Mesenchymal stem cell (in vitro differentiated cells and primary cell): Measurements from ENCODE around the gene STAM. TPM values are rescaled to one million over a fixed set of nuclear protein-coding genes. Genes with fewer than 3 reads are reported as not detected.

Experiments used
- DNase-seq: peaks from one replicate; pipeline ENCODE4 v3.0.0-alpha.2; 2013
- H2AFZ ChIP-seq: one replicate; pipeline ENCODE4 v1.6.1; 2013; ENCODE audit warnings: low read depth, mild to moderate bottlenecking, control low read depth, inconsistent platforms, low read length, moderate library complexity
- H2AK5ac ChIP-seq: 2 replicates; pipeline ENCODE4 v1.6.1; 2013; ENCODE audit warnings: low read length, moderate library complexity, mild to moderate bottlenecking, inconsistent platforms; ENCODE audit not compliant: severe bottlenecking
- H2BK120ac ChIP-seq: one replicate; pipeline ENCODE4 v1.6.1; 2013; ENCODE audit warnings: low read depth, mild to moderate bottlenecking, inconsistent platforms, low read length, moderate library complexity
- H2BK12ac ChIP-seq, 2 experiments: one replicate each; pipeline ENCODE4 v1.6.1; 2013; ENCODE audit warnings: inconsistent platforms in 2 of 2, low read length in 2 of 2, mild to moderate bottlenecking in 2 of 2, moderate library complexity in 2 of 2, control low read depth in 1 of 2
- H2BK15ac ChIP-seq: one replicate; pipeline ENCODE4 v1.6.1; 2013; ENCODE audit warnings: mild to moderate bottlenecking, low read depth, inconsistent platforms; ENCODE audit not compliant: poor library complexity, severe bottlenecking
- H2BK5ac ChIP-seq: 2 replicates; pipeline ENCODE4 v1.6.1; 2013; ENCODE audit warnings: low read depth, mild to moderate bottlenecking, low read length, control low read depth, inconsistent platforms; ENCODE audit not compliant: poor library complexity, severe bottlenecking
- H3K14ac ChIP-seq, 2 experiments: one replicate each; pipeline ENCODE4 v1.6.1; 2013; ENCODE audit warnings: inconsistent platforms in 2 of 2, low read length in 2 of 2, control low read depth in 1 of 2, mild to moderate bottlenecking in 1 of 2, moderate library complexity in 1 of 2
- H3K18ac ChIP-seq, 2 experiments: one replicate each; pipeline ENCODE4 v1.6.1; 2013; ENCODE audit warnings: inconsistent platforms in 2 of 2, low read length in 2 of 2, control low read depth in 1 of 2, low read depth in 1 of 2, mild to moderate bottlenecking in 1 of 2
- H3K23ac ChIP-seq, 2 experiments: one replicate each; pipeline ENCODE4 v1.6.1; 2013; ENCODE audit warnings: inconsistent platforms in 2 of 2, low read length in 2 of 2, mild to moderate bottlenecking in 2 of 2, moderate library complexity in 2 of 2, control low read depth in 1 of 2
- H3K27ac ChIP-seq: 2 replicates; pipeline ENCODE4 v1.5.1; 2013; ENCODE audit warnings: mild to moderate bottlenecking, moderate library complexity, low read length, control low read depth, inconsistent platforms; ENCODE audit not compliant: poor library complexity, severe bottlenecking
- H3K27me3 ChIP-seq, 2 experiments: 2 replicates each; pipeline versions ENCODE4 v1.6.1 to v1.7.0; 2013; ENCODE audit warnings: low read length in 2 of 2, mild to moderate bottlenecking in 2 of 2, moderate library complexity in 2 of 2, control low read depth in 1 of 2, inconsistent platforms in 1 of 2; ENCODE audit not compliant: control insufficient read depth in 1 of 2, insufficient read depth in 1 of 2
- H3K36me3 ChIP-seq, 2 experiments: 2 replicates each; pipeline versions ENCODE4 v1.6.1 to v1.7.0; 2013; ENCODE audit warnings: low read length in 2 of 2, control low read depth in 1 of 2, inconsistent platforms in 1 of 2, low read depth in 1 of 2, mild to moderate bottlenecking in 1 of 2; ENCODE audit not compliant: insufficient read depth in 2 of 2, control insufficient read depth in 1 of 2
- H3K4ac ChIP-seq, 2 experiments: one replicate each; pipeline ENCODE4 v1.6.1; 2013; ENCODE audit warnings: inconsistent platforms in 2 of 2, low read length in 2 of 2, mild to moderate bottlenecking in 2 of 2, moderate library complexity in 2 of 2, control low read depth in 1 of 2, low read depth in 1 of 2
- H3K4me1 ChIP-seq: 2 replicates; pipeline ENCODE4 v1.6.1; 2013; ENCODE audit warnings: low read depth, low read length, control low read depth; ENCODE audit not compliant: control insufficient read depth, insufficient read depth
- H3K4me2 ChIP-seq: 2 replicates; pipeline ENCODE4 v1.6.1; 2013; ENCODE audit warnings: low read length, mild to moderate bottlenecking, inconsistent platforms; ENCODE audit not compliant: poor library complexity, severe bottlenecking
- H3K4me3 ChIP-seq, 2 experiments: 2 replicates each; pipeline versions ENCODE4 v1.5.1 to v1.7.0; 2013; ENCODE audit warnings: low read length in 2 of 2, mild to moderate bottlenecking in 2 of 2, control low read depth in 1 of 2, low read depth in 1 of 2; ENCODE audit not compliant: insufficient read depth in 1 of 2
- H3K79me1 ChIP-seq: replicated peaks from 2 replicates; pipeline ENCODE4 v1.6.1; 2013; ENCODE audit warnings: mild to moderate bottlenecking, control low read depth, low read length, inconsistent platforms; ENCODE audit not compliant: poor library complexity, severe bottlenecking
- H3K9ac ChIP-seq: 2 replicates; pipeline ENCODE4 v1.7.0; 2013; ENCODE audit warnings: mild to moderate bottlenecking, low read length, moderate library complexity
- H3K9me3 ChIP-seq: 2 replicates; pipeline ENCODE4 v1.7.0; 2013; ENCODE audit warnings: mild to moderate bottlenecking, low read length; ENCODE audit not compliant: control insufficient read depth
- H4K8ac ChIP-seq: one replicate; pipeline ENCODE4 v1.6.1; 2013; ENCODE audit warnings: inconsistent platforms, mild to moderate bottlenecking, low read length, moderate library complexity
- H4K91ac ChIP-seq: one replicate; pipeline ENCODE4 v1.6.1; 2013; ENCODE audit warnings: mild to moderate bottlenecking, low read length, inconsistent platforms
- WGBS: methylation state at CpG from one replicate; pipeline ENCODE4 v1.1.7; 2013; ENCODE audit warnings: mixed read lengths; 5-methylcytosine and 5-hydroxymethylcytosine counted together
- small RNA-seq: library from polyadenylated mRNA; stranded (forward); fragments of <200 nt; extraction: miRNeasy Mini kit (QIAGEN cat#:217004); gene quantifications from one replicate; pipeline ENCODE3, GENCODE V24; 2013; ENCODE audit warnings: low read depth

The STAM gene

GRCh38 chr10:17764142-17764541, 120.2 kb downstream of the STAM start:
- no peak overlapping the region for H3K4me3 ChIP-seq
- no peak overlapping the region for H3K27ac ChIP-seq
- no peak overlapping the region for H2BK12ac ChIP-seq
- H3K4me1 ChIP-seq, result no peaks in the 10 kb centered on the region
- no peak overlapping the region for H2BK15ac ChIP-seq
- H3K4me2 ChIP-seq, result no peak overlapping the region
- no peak overlapping the region for H4K8ac ChIP-seq
- no peak overlapping the region for H2BK120ac ChIP-seq
- H2AK5ac ChIP-seq, result no peak overlapping the region
- no peak overlapping the region for H3K9ac ChIP-seq
- no peaks in the 10 kb centered on the region for H3K79me1 ChIP-seq
- peaks cover 11% of the 10 kb centered on the region for H3K9me3 ChIP-seq
- peaks cover 0 to 12% of the 10 kb centered on the region in 2 experiments for H3K27me3 ChIP-seq
- WGBS, result 26% methylated on average over 2 of the region's 4 CpGs
- no peak overlapping the region for H4K91ac ChIP-seq
- no peak overlapping the region for H3K23ac ChIP-seq
- no peak overlapping the region for H2BK5ac ChIP-seq
- DNase-seq, result no peak
- no peak overlapping the region for H3K18ac ChIP-seq
- H2AFZ ChIP-seq, result no peak overlapping the region
- H3K14ac ChIP-seq, result no peak overlapping the region
- H3K36me3 ChIP-seq, result no peaks in the 10 kb centered on the region
- H3K4ac ChIP-seq, result no peak overlapping the region

DNA sequence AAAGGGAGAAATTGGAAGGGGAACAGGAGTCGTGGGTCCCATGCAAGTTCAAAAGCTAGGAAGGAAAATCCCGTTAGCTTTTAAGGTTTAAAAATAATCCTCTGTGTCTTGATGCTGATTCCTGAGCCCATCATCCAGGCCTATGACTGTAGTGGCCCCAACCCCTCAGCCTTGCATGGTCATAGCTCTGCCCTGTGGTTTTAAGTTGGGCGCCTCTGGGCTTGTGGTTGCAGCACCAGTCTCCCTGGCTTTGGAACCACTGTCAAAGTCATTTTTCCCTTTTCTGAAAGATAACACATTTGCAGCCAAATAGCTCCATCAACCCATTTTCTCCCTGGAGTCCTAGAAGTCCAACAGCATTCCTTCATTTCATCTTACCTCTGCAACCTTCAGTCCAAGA, 121.7 kb downstream of the STAM start:
- Histone ChIP-seq H3K4ac (no peak overlapping the region), H2BK12ac (no peak overlapping the region), H2AFZ (no peak overlapping the region), H3K27ac (no peak overlapping the region), H3K4me1 (no peaks in the 10 kb centered on the region), H2BK15ac (no peak overlapping the region), H3K4me2 (no peak overlapping the region), H4K8ac (no peak overlapping the region), H2BK120ac (no peak overlapping the region), H3K9me3 (peaks cover 11% of the 10 kb centered on the region), H4K91ac (no peak overlapping the region), H3K79me1 (no peaks in the 10 kb centered on the region), H2AK5ac (no peak overlapping the region), H2BK5ac (no peak overlapping the region), H3K14ac (no peak overlapping the region), H3K4me3 (no peak overlapping the region), H3K36me3 (no peaks in the 10 kb centered on the region), H3K18ac (no peak overlapping the region), H3K23ac (no peak overlapping the region), H3K27me3 (peaks cover 0 to 12% of the 10 kb centered on the region in 2 experiments), H3K9ac (no peak overlapping the region)
- no peak for DNase-seq
- WGBS, result 81% methylated on average over 3 of the region's 3 CpGs

Small RNA genes within 50 kb of the gene (small RNA-seq; reads per million reads assigned to genes)
- not detected for gene AC069542.2
